ENCODE data around the gene ST8SIA6. TPM values are rescaled to one million over a fixed set of nuclear protein-coding genes. Genes with fewer than 3 reads are reported as not detected.

ST8SIA6 gene
- total RNA-seq, 1 experiment from 2014 or later: 0.19 TPM

DNA sequence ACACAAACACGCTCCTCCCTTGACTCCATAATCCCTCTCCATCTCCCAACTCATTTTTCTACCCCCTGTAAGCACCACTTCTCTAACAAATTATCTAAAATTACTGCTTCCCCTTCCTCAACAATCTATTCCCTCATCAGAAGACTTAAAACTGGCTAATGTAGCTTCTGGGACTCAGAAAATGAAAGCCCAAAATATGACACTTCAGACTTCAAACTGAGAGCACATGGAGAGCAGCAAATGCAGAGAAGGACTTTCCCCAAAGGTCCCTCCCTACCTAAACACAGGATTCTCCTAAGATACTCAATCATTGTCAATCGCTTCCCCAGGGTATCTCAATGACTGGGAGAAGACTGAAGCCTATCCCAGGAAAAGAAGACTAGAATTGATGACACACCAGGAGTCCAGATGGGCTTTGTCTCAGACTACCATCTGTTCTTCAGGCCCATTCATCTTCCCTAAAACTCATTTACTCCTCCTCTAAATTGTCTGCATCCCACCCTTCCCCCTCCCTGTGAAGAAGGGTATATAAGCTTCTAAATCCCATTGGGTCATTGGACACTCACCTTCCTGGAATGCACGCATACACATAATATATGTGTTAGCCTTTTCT lies 39.2 kb downstream of the ST8SIA6 start:
- H3K27ac Mint-ChIP-seq (ENCODE audit: low read depth, unreplicated experiment): no peak overlapping the region
- intact Hi-C loops (cut with micrococcal nuclease): no loop called here
- H3K4me3 Mint-ChIP-seq (ENCODE audit: unreplicated experiment): no peak overlapping the region
- POLR2A ChIA-PET: no interaction called here
- H3K4me1 Mint-ChIP-seq (ENCODE audit: insufficient read depth, unreplicated experiment): no peaks in the 10 kb centered on the region
- CTCF ChIA-PET: interaction anchor here (0.6 kb wide), 1 partner anchor 197 kb away, joined by 4 read pairs; no protein-coding TSS in a partner anchor
- peaks cover 14% of the 10 kb centered on the region for H3K27me3 Mint-ChIP-seq (ENCODE audit: insufficient read depth, unreplicated experiment)
- DNase-seq (ENCODE audit: unreplicated experiment): no peak
- no TSS peak for BruUV-seq (replicated peaks)
- TF ChIP-seq, protein P1, sequence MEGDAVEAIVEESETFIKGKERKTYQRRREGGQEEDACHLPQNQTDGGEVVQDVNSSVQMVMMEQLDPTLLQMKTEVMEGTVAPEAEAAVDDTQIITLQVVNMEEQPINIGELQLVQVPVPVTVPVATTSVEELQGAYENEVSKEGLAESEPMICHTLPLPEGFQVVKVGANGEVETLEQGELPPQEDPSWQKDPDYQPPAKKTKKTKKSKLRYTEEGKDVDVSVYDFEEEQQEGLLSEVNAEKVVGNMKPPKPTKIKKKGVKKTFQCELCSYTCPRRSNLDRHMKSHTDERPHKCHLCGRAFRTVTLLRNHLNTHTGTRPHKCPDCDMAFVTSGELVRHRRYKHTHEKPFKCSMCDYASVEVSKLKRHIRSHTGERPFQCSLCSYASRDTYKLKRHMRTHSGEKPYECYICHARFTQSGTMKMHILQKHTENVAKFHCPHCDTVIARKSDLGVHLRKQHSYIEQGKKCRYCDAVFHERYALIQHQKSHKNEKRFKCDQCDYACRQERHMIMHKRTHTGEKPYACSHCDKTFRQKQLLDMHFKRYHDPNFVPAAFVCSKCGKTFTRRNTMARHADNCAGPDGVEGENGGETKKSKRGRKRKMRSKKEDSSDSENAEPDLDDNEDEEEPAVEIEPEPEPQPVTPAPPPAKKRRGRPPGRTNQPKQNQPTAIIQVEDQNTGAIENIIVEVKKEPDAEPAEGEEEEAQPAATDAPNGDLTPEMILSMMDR (IDR thresholded peaks at IDR 0.05; ENCODE audit: unreplicated experiment): no peak
- H3K9me3 Mint-ChIP-seq (ENCODE audit: unreplicated experiment): peaks cover 10% of the 10 kb centered on the region
- no peaks in the 10 kb centered on the region for H3K36me3 Mint-ChIP-seq (ENCODE audit: insufficient read depth, unreplicated experiment)

DNA sequence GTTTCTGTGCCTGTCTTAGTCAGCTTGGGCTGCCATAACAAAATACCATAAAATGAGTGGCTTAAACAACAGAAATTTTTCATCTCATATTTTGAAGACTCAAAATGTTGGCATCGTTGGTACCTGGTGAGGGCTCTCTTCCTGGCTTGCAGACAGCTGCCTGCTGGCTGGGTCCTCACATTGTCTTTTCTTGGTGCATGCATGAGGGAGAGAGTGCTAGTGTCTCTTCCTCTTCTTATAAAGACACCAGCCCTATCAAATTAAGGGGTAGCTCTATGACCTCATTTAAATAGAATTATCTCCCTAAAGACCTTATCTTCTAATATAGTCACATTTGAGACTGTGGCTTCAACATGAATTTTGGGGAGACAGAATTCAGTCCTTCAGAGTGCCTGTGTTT lies 39.9 kb downstream of the ST8SIA6 start:
- DNase-seq (ENCODE audit: unreplicated experiment): no peak
- TF ChIP-seq, protein P1 (IDR thresholded peaks at IDR 0.05; ENCODE audit: unreplicated experiment): no peak
- ChIA-PET POLR2A (no interaction called here), CTCF (no interaction called here)
- Mint-ChIP-seq H3K27me3 (ENCODE audit: insufficient read depth, unreplicated experiment) (peaks cover 14% of the 10 kb centered on the region), H3K4me3 (ENCODE audit: unreplicated experiment) (no peak overlapping the region), H3K4me1 (ENCODE audit: insufficient read depth, unreplicated experiment) (no peaks in the 10 kb centered on the region), H3K9me3 (ENCODE audit: unreplicated experiment) (peaks cover 10% of the 10 kb centered on the region), H3K36me3 (ENCODE audit: insufficient read depth, unreplicated experiment) (no peaks in the 10 kb centered on the region), H3K27ac (ENCODE audit: low read depth, unreplicated experiment) (no peak overlapping the region)
- intact Hi-C loops (cut with micrococcal nuclease): no loop called here
- BruUV-seq (replicated peaks): no TSS peak

DNA sequence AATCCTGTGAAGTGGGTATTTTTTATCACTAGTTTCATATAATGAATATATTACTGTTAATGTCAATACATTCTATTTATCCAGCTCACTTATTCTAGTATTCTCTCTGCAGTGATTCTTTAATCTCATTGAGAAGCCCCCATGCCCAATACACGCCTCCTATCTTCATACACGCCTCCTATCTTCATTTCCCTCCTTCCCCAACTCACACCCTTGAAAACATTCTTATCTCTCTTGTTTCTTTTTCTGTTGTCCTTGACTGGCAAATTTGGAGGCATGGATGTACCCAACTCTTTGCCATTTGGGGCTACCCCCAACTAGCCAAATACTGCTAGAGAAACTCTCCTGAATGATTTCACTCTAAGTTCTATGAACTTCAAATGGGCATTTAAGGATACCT lies 40.5 kb downstream of the ST8SIA6 start:
- intact Hi-C loops (cut with micrococcal nuclease): no loop called here
- H3K36me3 Mint-ChIP-seq (ENCODE audit: insufficient read depth, unreplicated experiment): no peaks in the 10 kb centered on the region
- TF ChIP-seq, protein P1 (IDR thresholded peaks at IDR 0.05; ENCODE audit: unreplicated experiment): no peak
- H3K4me1 Mint-ChIP-seq (ENCODE audit: insufficient read depth, unreplicated experiment): no peaks in the 10 kb centered on the region
- peaks cover 10% of the 10 kb centered on the region for H3K9me3 Mint-ChIP-seq (ENCODE audit: unreplicated experiment)
- H3K27me3 Mint-ChIP-seq (ENCODE audit: insufficient read depth, unreplicated experiment): peaks cover 14% of the 10 kb centered on the region
- CTCF ChIA-PET: interaction anchor here (0.6 kb wide), 2 partner anchors 33 to 532 kb away, joined by 3 read pairs; no protein-coding TSS in a partner anchor
- BruUV-seq (replicated peaks): no TSS peak
- H3K27ac Mint-ChIP-seq (ENCODE audit: low read depth, unreplicated experiment): no peak overlapping the region
- DNase-seq (ENCODE audit: unreplicated experiment): no peak
- no peak overlapping the region for H3K4me3 Mint-ChIP-seq (ENCODE audit: unreplicated experiment)
- POLR2A ChIA-PET: no interaction called here

DNA sequence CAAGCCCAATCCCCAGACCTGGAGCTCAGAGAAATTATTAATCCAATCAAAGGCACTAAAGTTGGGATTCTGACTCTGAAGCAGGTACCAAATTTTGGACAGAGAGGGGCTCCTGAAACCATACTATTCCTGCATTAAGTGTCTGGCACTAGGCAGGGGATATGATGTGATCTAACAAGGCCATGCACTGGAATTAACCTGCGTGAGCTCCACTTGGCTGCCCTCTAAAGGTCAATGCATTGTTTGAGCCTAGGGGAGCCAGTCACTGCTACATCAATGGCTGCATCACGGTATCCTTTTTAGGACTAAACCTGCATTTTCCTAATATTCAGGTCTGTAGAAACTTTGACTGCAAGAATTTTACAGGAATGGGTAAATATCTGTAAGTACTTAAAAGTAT lies 42.1 kb downstream of the ST8SIA6 start:
- intact Hi-C loops (cut with micrococcal nuclease): loop anchor here (1.0 kb wide), 1 partner anchor 122 kb away; no protein-coding TSS in a partner anchor
- ChIA-PET POLR2A (no interaction called here), CTCF (interaction anchor here (0.6 to 1.4 kb wide), 7 partner anchors 8 to 792 kb away, joined by 3 to 4 read pairs (median 3); no protein-coding TSS in a partner anchor)
- H3K27me3 Mint-ChIP-seq (ENCODE audit: insufficient read depth, unreplicated experiment): peaks cover 14% of the 10 kb centered on the region
- no peaks in the 10 kb centered on the region for H3K4me1 Mint-ChIP-seq (ENCODE audit: insufficient read depth, unreplicated experiment)
- DNase-seq (ENCODE audit: unreplicated experiment): peak; percentile 36
- no TSS peak for BruUV-seq (replicated peaks)
- TF ChIP-seq, protein P1 (IDR thresholded peaks at IDR 0.05; ENCODE audit: unreplicated experiment): no peak
- H3K9me3 Mint-ChIP-seq (ENCODE audit: unreplicated experiment): peaks cover 10% of the 10 kb centered on the region
- H3K36me3 Mint-ChIP-seq (ENCODE audit: insufficient read depth, unreplicated experiment): no peaks in the 10 kb centered on the region
- H3K4me3 Mint-ChIP-seq (ENCODE audit: unreplicated experiment): no peak overlapping the region
- no peak overlapping the region for H3K27ac Mint-ChIP-seq (ENCODE audit: low read depth, unreplicated experiment)
